Mesendoderm (in vitro differentiated cells): ENCODE results near the gene HADHB.

ENCODE experiments used
- DNase-seq: peaks from one replicate; pipeline ENCODE4 v3.0.0; 2013
- H2AK5ac ChIP-seq: 2 replicates; pipeline ENCODE4 v1.6.1; 2013; ENCODE audit warnings: low read length, inconsistent platforms
- H2BK120ac ChIP-seq: 2 replicates; pipeline ENCODE4 v1.6.1; 2013; ENCODE audit warnings: low read depth, mild to moderate bottlenecking, low read length, moderate library complexity, mixed read lengths
- H2BK15ac ChIP-seq: replicated peaks from 2 replicates; pipeline ENCODE4 v1.6.1; 2013; ENCODE audit warnings: low read depth, mild to moderate bottlenecking, moderate library complexity
- H2BK5ac ChIP-seq: 2 replicates; pipeline ENCODE4 v1.6.1; 2013; ENCODE audit warnings: low read length, inconsistent platforms
- H3K18ac ChIP-seq: 2 replicates; pipeline ENCODE4 v1.6.1; 2013; ENCODE audit warnings: mild to moderate bottlenecking, low read length, mixed read lengths
- H3K23ac ChIP-seq: one replicate; pipeline ENCODE4 v1.6.1; 2013; ENCODE audit warnings: low read length
- H3K27ac ChIP-seq: 2 replicates; pipeline ENCODE4 v1.5.1; 2013; ENCODE audit warnings: low read depth, mild to moderate bottlenecking, inconsistent platforms, low read length, moderate library complexity
- H3K27me3 ChIP-seq: 2 replicates; pipeline ENCODE4 v1.6.1; 2013; ENCODE audit warnings: low read length, control low read depth, mild to moderate bottlenecking, inconsistent platforms; ENCODE audit not compliant: insufficient read depth, poor library complexity
- H3K36me3 ChIP-seq: 2 replicates; pipeline ENCODE4 v1.6.1; 2013; ENCODE audit warnings: low read length, inconsistent platforms; ENCODE audit not compliant: control insufficient read depth, insufficient read depth
- H3K4ac ChIP-seq: one replicate; pipeline ENCODE4 v1.6.1; 2013; ENCODE audit warnings: low read depth, mild to moderate bottlenecking, low read length, moderate library complexity
- H3K4me1 ChIP-seq: 2 replicates; pipeline ENCODE4 v1.6.1; 2013; ENCODE audit warnings: low read depth, low read length, inconsistent platforms; ENCODE audit not compliant: control insufficient read depth
- H3K4me2 ChIP-seq: 2 replicates; pipeline ENCODE4 v1.6.1; 2013; ENCODE audit warnings: low read length
- H3K4me3 ChIP-seq: 2 replicates; pipeline ENCODE4 v1.5.1; 2013; ENCODE audit warnings: mild to moderate bottlenecking, low read length
- H3K56ac ChIP-seq: one replicate; pipeline ENCODE4 v1.6.1; 2013; ENCODE audit warnings: low read length
- H3K79me1 ChIP-seq: 2 replicates; pipeline ENCODE4 v1.6.1; 2013; ENCODE audit warnings: low read length, inconsistent platforms
- H3K79me2 ChIP-seq: 2 replicates; pipeline ENCODE4 v1.6.1; 2013; ENCODE audit warnings: mild to moderate bottlenecking, low read length; ENCODE audit not compliant: control insufficient read depth, insufficient read depth
- H3K9ac ChIP-seq: 2 replicates; pipeline ENCODE4 v1.6.1; 2013; ENCODE audit warnings: low read length, inconsistent platforms
- H4K5ac ChIP-seq: one replicate; pipeline ENCODE4 v1.6.1; 2013; ENCODE audit warnings: low read length
- H4K8ac ChIP-seq: one replicate; pipeline ENCODE4 v1.6.1; 2013; ENCODE audit warnings: low read depth, mild to moderate bottlenecking, control low read depth, low read length, moderate library complexity
- WGBS: extraction: QIAGEN DNeasy Blood & Tissue Kit; methylation state at CpG from one replicate; pipeline ENCODE4 v1.1.7; 2013; ENCODE audit warnings: low lambda C conversion rate, missing lambda C conversion rate; ENCODE audit not compliant: insufficient coverage; ENCODE audit errors: extremely low coverage; 5-methylcytosine and 5-hydroxymethylcytosine counted together

Gene HADHB

GRCh38 chr2:26309921-26310320, 65.2 kb downstream of the HADHB start:
- no peak overlapping the region for H2BK120ac ChIP-seq
- no peak overlapping the region for H3K4me3 ChIP-seq
- no peak overlapping the region for H2AK5ac ChIP-seq
- H4K5ac ChIP-seq, result no peak overlapping the region
- H3K36me3 ChIP-seq, result no peaks in the 10 kb centered on the region
- WGBS, result no CpG with 5 or more reads among the region's 10 CpGs
- H3K18ac ChIP-seq, result no peak overlapping the region
- no peak for DNase-seq
- H3K27me3 ChIP-seq, result no peaks in the 10 kb centered on the region
- H3K23ac ChIP-seq, result no peak overlapping the region
- no peak overlapping the region for H3K4me2 ChIP-seq
- no peak overlapping the region for H3K9ac ChIP-seq
- no peaks in the 10 kb centered on the region for H3K79me1 ChIP-seq
- H3K4me1 ChIP-seq, result no peaks in the 10 kb centered on the region
- no peak overlapping the region for H2BK5ac ChIP-seq
- H3K79me2 ChIP-seq, result no peaks in the 10 kb centered on the region
- no peak overlapping the region for H4K8ac ChIP-seq
- H3K56ac ChIP-seq, result no peak overlapping the region
- no peak overlapping the region for H3K27ac ChIP-seq
- H3K4ac ChIP-seq, result no peak overlapping the region
- no peak overlapping the region for H2BK15ac ChIP-seq

GRCh38 chr2:26312471-26312870, 67.7 kb downstream of the HADHB start:
- no peak overlapping the region for H2AK5ac ChIP-seq
- no peak overlapping the region for H2BK5ac ChIP-seq
- H3K79me1 ChIP-seq, result no peaks in the 10 kb centered on the region
- H3K56ac ChIP-seq, result no peak overlapping the region
- H3K4me3 ChIP-seq, result no peak overlapping the region
- H3K18ac ChIP-seq, result no peak overlapping the region
- H2BK15ac ChIP-seq, result no peak overlapping the region
- no peak overlapping the region for H2BK120ac ChIP-seq
- H3K36me3 ChIP-seq, result no peaks in the 10 kb centered on the region
- no peak overlapping the region for H3K9ac ChIP-seq
- WGBS, result no CpG with 5 or more reads among the region's 9 CpGs
- no peak overlapping the region for H3K4me2 ChIP-seq
- DNase-seq, result no peak
- no peak overlapping the region for H3K23ac ChIP-seq
- H4K8ac ChIP-seq, result no peak overlapping the region
- H3K4me1 ChIP-seq, result no peaks in the 10 kb centered on the region
- no peaks in the 10 kb centered on the region for H3K79me2 ChIP-seq
- H4K5ac ChIP-seq, result no peak overlapping the region
- no peaks in the 10 kb centered on the region for H3K27me3 ChIP-seq
- H3K27ac ChIP-seq, result no peak overlapping the region
- H3K4ac ChIP-seq, result no peak overlapping the region

GRCh38 chr2:26313446-26313845, 68.7 kb downstream of the HADHB start:
- no peak overlapping the region for H3K4ac ChIP-seq
- no peak overlapping the region for H4K5ac ChIP-seq
- H3K18ac ChIP-seq, result no peak overlapping the region
- no peak overlapping the region for H2AK5ac ChIP-seq
- no peak overlapping the region for H3K56ac ChIP-seq
- no peak overlapping the region for H3K4me3 ChIP-seq
- no peaks in the 10 kb centered on the region for H3K4me1 ChIP-seq
- no peaks in the 10 kb centered on the region for H3K36me3 ChIP-seq
- no CpG with 5 or more reads among the region's 12 CpGs for WGBS
- no peak for DNase-seq
- H3K4me2 ChIP-seq, result no peak overlapping the region
- H3K9ac ChIP-seq, result no peak overlapping the region
- no peak overlapping the region for H3K23ac ChIP-seq
- no peaks in the 10 kb centered on the region for H3K79me1 ChIP-seq
- no peak overlapping the region for H3K27ac ChIP-seq
- H3K79me2 ChIP-seq, result no peaks in the 10 kb centered on the region
- H3K27me3 ChIP-seq, result no peaks in the 10 kb centered on the region
- no peak overlapping the region for H2BK15ac ChIP-seq
- no peak overlapping the region for H2BK5ac ChIP-seq
- no peak overlapping the region for H2BK120ac ChIP-seq
- no peak overlapping the region for H4K8ac ChIP-seq

GRCh38 chr2:26314243-26314642, 69.5 kb downstream of the HADHB start:
- Histone ChIP-seq H3K23ac (no peak overlapping the region), H2BK5ac (no peak overlapping the region), H3K4me2 (no peak overlapping the region), H4K8ac (no peak overlapping the region), H4K5ac (no peak overlapping the region), H3K56ac (no peak overlapping the region), H3K9ac (no peak overlapping the region), H3K4ac (no peak overlapping the region), H3K4me1 (no peaks in the 10 kb centered on the region), H3K79me2 (no peaks in the 10 kb centered on the region), H2BK15ac (no peak overlapping the region), H2BK120ac (no peak overlapping the region), H3K27me3 (no peaks in the 10 kb centered on the region), H3K79me1 (no peaks in the 10 kb centered on the region), H3K36me3 (no peaks in the 10 kb centered on the region), H3K18ac (no peak overlapping the region), H2AK5ac (no peak overlapping the region), H3K4me3 (no peak overlapping the region), H3K27ac (no peak overlapping the region)
- DNase-seq, result peak; percentile 47
- no CpG with 5 or more reads among the region's 8 CpGs for WGBS

- H3K56ac ChIP-seq, result no peak overlapping the region
- H4K8ac ChIP-seq, result no peak overlapping the region
- no peak overlapping the region for H2BK5ac ChIP-seq
- H3K4me1 ChIP-seq, result no peaks in the 10 kb centered on the region
- no peaks in the 10 kb centered on the region for H3K79me1 ChIP-seq
- H3K27me3 ChIP-seq, result no peaks in the 10 kb centered on the region
- no peak overlapping the region for H2BK15ac ChIP-seq
- H2BK120ac ChIP-seq, result no peak overlapping the region
- no peak overlapping the region for H3K23ac ChIP-seq
- H2AK5ac ChIP-seq, result no peak overlapping the region
- H3K79me2 ChIP-seq, result no peaks in the 10 kb centered on the region
- no peak overlapping the region for H3K27ac ChIP-seq
- H3K4me3 ChIP-seq, result no peak overlapping the region
- H3K4ac ChIP-seq, result no peak overlapping the region
- H3K36me3 ChIP-seq, result no peaks in the 10 kb centered on the region
- no CpG with 5 or more reads among the region's 2 CpGs for WGBS
- H4K5ac ChIP-seq, result no peak overlapping the region
- H3K9ac ChIP-seq, result no peak overlapping the region
- no peak overlapping the region for H3K4me2 ChIP-seq
- H3K18ac ChIP-seq, result no peak overlapping the region
- peak; percentile 39 for DNase-seq
Measured at GRCh38 chr2:26316041-26316440, 71.3 kb downstream of the HADHB start.

GRCh38 chr2:26316845-26317244, 72.1 kb downstream of the HADHB start:
- no peaks in the 10 kb centered on the region for H3K79me2 ChIP-seq
- H3K36me3 ChIP-seq, result no peaks in the 10 kb centered on the region

More at GRCh38 chr2:26316845-26317244, 72.1 kb downstream of the HADHB start:
- Histone ChIP-seq H2BK15ac (no peak overlapping the region), H3K4me3 (no peak overlapping the region), H2BK120ac (no peak overlapping the region), H3K27me3 (no peaks in the 10 kb centered on the region), H3K23ac (no peak overlapping the region), H3K27ac (no peak overlapping the region), H3K56ac (no peak overlapping the region), H4K8ac (no peak overlapping the region), H3K4me2 (no peak overlapping the region), H4K5ac (no peak overlapping the region), H2BK5ac (no peak overlapping the region), H3K79me1 (no peaks in the 10 kb centered on the region), H3K4me1 (no peaks in the 10 kb centered on the region), H3K18ac (no peak overlapping the region), H3K4ac (no peak overlapping the region), H2AK5ac (no peak overlapping the region), H3K9ac (no peak overlapping the region)
- no CpG with 5 or more reads among the region's 6 CpGs for WGBS
- DNase-seq, result no peak
